GM12878 (cell line): Measurements from ENCODE around the gene LMTK3. TPM values are rescaled to one million over a fixed set of nuclear protein-coding genes. Genes with fewer than 3 reads are reported as not detected.

Experiments
- ATF7 ChIP-seq: fragments of 450-650 bp; IDR thresholded peaks from 2 replicates; pipeline ENCODE4 v1.6.1; 2016; ENCODE audit warnings: low read depth, mild to moderate bottlenecking
- BACH1 ChIP-seq: fragments of 450-650 bp; IDR thresholded peaks from 2 replicates; pipeline ENCODE4 v1.6.1; 2017; ENCODE audit warnings: mild to moderate bottlenecking, borderline replicate concordance
- DPF2 ChIP-seq: fragments of 450-650 bp; IDR thresholded peaks from 2 replicates; pipeline ENCODE4 v1.6.1; 2017; ENCODE audit warnings: mild to moderate bottlenecking
- IKZF1 ChIP-seq: fragments of 450-650 bp; conservative IDR thresholded peaks from 2 replicates; pipeline ENCODE4 v1.6.1; 2017; ENCODE audit warnings: antibody characterized with exemption, mild to moderate bottlenecking
- PKNOX1 ChIP-seq: fragments of 450-650 bp; IDR thresholded peaks from 2 replicates; pipeline ENCODE4 v1.6.1; 2016; ENCODE audit warnings: mild to moderate bottlenecking
- POLR2AphosphoS2 ChIP-seq: IDR thresholded peaks from 2 replicates; pipeline ENCODE4 v1.6.1; 2011; ENCODE audit warnings: low read depth, mild to moderate bottlenecking, low read length, improper control_type of control experiment, moderate library complexity
- USF2 ChIP-seq: IDR thresholded peaks from 2 replicates; pipeline ENCODE4 v1.6.1; 2011; ENCODE audit warnings: low read depth, low read length, improper control_type of control experiment, borderline replicate concordance
- WRNIP1 ChIP-seq: IDR thresholded peaks from 2 replicates; pipeline ENCODE4 v1.6.1; 2011; ENCODE audit warnings: low read depth, low read length, improper control_type of control experiment, borderline replicate concordance
- ZNF592 ChIP-seq: fragments of 450-650 bp; IDR thresholded peaks from 2 replicates; pipeline ENCODE4 v1.6.1; 2017; ENCODE audit warnings: mild to moderate bottlenecking, moderate library complexity
- polyA plus RNA-seq, 11 experiments: library from polyadenylated mRNA; depleted of rRNA in 4 of 11; unstranded in 6 of 11; stranded (reverse) in 5 of 11; fragments of >200 nt; fragmentation: Nextera tagmentation in 4 of 11; fragmentation: Illumina TruSeq in 1 of 11; extraction: Ambion mirVana in 4 of 11; extraction: Trizol in 1 of 11; gene quantifications; 1 replicate in 1 of 11; 2 replicates in 10 of 11; pipeline versions ENCODE4 v1.2.1 to v1.2.3, GENCODE V29; 2011 to 2016; ENCODE audit warnings: inconsistent platforms in 2 of 11, missing spikeins in 2 of 11, low read depth in 1 of 11
- total RNA-seq, 4 experiments: library from RNA; depleted of rRNA in 3 of 4; stranded (reverse); fragments of >200 nt in 3 of 4; fragmentation: Illumina TruSeq in 1 of 4; extraction: Trizol in 1 of 4; gene quantifications; 2 replicates each; pipeline versions ENCODE4 v1.2.1 to v1.2.3, GENCODE V29; 2013 to 2021

Gene LMTK3
- total and polyA plus RNA-seq, 10 of the 15 experiments (the other 5 are each of a cell fraction or from before 2014, with no cell fraction given), result under 0.01 to 0.28 (median 0.04) TPM; not detected in 3

- no peak for TF ChIP-seq WRNIP1
- no peak for TF ChIP-seq ATF7
- TF ChIP-seq PKNOX1, result no peak
- no peak for TF ChIP-seq ZNF592
- TF ChIP-seq BACH1, result no peak
- TF ChIP-seq IKZF1, result no peak
- no peak for TF ChIP-seq DPF2
- no peak for TF ChIP-seq POLR2AphosphoS2
- no peak for TF ChIP-seq USF2
Observed at GRCh38 chr19:48497728-48498594, 13.7 kb downstream of the LMTK3 start (continued).
